Endothelial cell of umbilical vein (primary cell): ENCODE data around the gene UCMA.

Experiments used
- CTCF ChIP-seq, 2 donors: IDR thresholded peaks; 1 replicate in 1 of 2; 2 replicates in 1 of 2; pipeline ENCODE4 v1.5.1; 2011; ENCODE audit warnings: low read length in 2 of 2, mild to moderate bottlenecking in 2 of 2, moderate library complexity in 2 of 2, control low read depth in 1 of 2, inconsistent platforms in 1 of 2, low read depth in 1 of 2; ENCODE audit not compliant: insufficient read depth in 1 of 2; ENCODE audit errors: extremely low read depth in 1 of 2
- EZH2 ChIP-seq: IDR thresholded peaks from 2 replicates; pipeline ENCODE4 v1.6.1; 2012; ENCODE audit warnings: borderline replicate concordance, low read depth, mild to moderate bottlenecking, moderate library complexity, low read length, inconsistent platforms; ENCODE audit not compliant: severe bottlenecking
- GATA2 ChIP-seq: IDR thresholded peaks from 2 replicates; pipeline ENCODE4 v1.7.0; 2011; ENCODE audit warnings: low read depth, mild to moderate bottlenecking, moderate library complexity, mixed read lengths, low read length; ENCODE audit not compliant: insufficient read length, insufficient read depth
- POLR2A ChIP-seq: IDR thresholded peaks from 2 replicates; pipeline ENCODE4 v1.6.1; 2012; ENCODE audit warnings: low read depth, mild to moderate bottlenecking, control low read depth, low read length
- POLR2AphosphoS5 ChIP-seq: IDR thresholded peaks from 2 replicates; pipeline ENCODE4 v1.6.1; 2012; ENCODE audit warnings: low read depth, mild to moderate bottlenecking, control low read depth, low read length, moderate library complexity; ENCODE audit not compliant: insufficient read depth

DNA sequence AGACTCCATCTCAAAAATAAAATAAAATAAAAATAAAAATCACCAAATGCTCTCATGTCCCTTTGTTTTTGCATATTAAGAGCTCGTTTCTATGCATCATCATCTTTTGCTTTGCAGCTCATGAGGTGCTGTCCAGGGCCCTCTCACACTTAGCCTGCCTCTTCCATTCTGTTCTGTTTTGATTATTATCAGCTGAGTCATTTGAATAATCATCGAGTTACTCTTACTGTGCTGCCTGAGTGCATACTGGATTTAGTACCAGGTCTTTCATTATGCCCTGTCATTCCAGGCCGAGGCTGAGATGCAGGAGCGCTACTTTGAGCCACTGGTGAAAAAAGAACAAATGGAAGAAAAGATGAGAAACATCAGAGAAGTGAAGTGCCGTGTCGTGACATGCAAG lies 33.0 kb downstream of the UCMA start:
- TF ChIP-seq CTCF (IDR thresholded peaks at IDR 0.05; ENCODE audit: extremely low read depth in 1 of 2, insufficient read depth in 1 of 2, low read depth in 1 of 2, low read length in 2 of 2) (no peak), POLR2AphosphoS5 (no peak), POLR2A (no peak), GATA2 (no peak), EZH2 (no peak)
